Effector CD4-positive, alpha-beta T cell (primary cell): Measurements from ENCODE around the gene RAPGEF4.
A peak's percentile ranks its signal among the peaks of the same experiment; 100 is the strongest.

Source experiments
- DNase-seq: peaks from one replicate; pipeline ENCODE4 v3.0.0-alpha.2; 2020
- total RNA-seq: gene quantifications from one replicate; lab custom pipeline; 2026; lab: John Stamatoyannopoulos, UW

The RAPGEF4 gene
- total RNA-seq = 1.3 reads per million

GRCh38 chr2:172735582-172736423 lies at the start of gene RAPGEF4:
Gene RAPGEF4, plus strand, starts transcription at chr2:172735845. Its CDS starts 139 bp downstream, at chr2:172735984.
- DNase-seq = no peak

- DNase-seq = no peak
Measured at GRCh38 chr2:172693037-172693436, 42.6 kb upstream of the RAPGEF4 start.

GRCh38 chr2:172693529-172694455 lies 41.9 kb upstream of the RAPGEF4 start:
- DNase-seq = no peak

GRCh38 chr2:172697296-172697695 lies 38.3 kb upstream of the RAPGEF4 start:
- no peak for DNase-seq

DNA sequence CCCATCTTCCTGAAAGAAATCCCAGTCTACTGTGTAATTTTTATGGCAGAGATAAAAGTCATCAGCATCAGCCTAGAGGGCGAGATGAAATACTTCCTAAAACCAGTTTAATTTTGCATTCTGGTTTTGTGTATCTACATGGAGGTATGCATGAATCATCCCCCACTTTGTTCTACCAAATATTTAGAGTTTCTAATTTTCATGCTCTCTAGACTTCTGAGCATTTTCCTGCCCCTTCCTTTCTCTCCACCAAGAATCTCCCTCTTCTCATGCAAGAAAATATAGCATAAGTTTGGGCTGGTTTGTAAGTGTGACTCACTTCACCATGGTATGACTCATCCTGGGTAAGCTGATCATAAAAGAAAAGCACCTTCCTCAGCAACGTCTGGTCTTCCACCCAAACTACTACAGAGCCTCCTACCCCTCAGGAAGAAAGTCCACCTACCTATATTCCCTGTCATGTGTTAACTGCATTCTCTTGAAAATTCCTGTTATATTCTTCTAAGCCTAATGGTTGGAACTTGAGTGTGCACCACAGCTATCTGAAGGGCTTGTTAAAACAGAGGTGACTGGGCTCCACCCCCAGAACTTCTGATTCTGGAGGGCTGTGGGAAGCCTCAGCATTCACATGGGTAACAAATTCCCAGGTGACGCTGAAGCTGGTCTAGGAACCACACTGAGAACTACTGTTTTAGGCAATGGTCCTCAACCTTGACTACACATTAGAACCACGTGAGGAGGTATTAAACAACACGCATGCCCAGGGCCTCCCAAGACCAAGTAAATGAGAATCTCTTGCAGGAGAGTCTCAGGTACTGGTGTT lies 37.4 kb upstream of the RAPGEF4 start:
- DNase-seq = no peak

DNA sequence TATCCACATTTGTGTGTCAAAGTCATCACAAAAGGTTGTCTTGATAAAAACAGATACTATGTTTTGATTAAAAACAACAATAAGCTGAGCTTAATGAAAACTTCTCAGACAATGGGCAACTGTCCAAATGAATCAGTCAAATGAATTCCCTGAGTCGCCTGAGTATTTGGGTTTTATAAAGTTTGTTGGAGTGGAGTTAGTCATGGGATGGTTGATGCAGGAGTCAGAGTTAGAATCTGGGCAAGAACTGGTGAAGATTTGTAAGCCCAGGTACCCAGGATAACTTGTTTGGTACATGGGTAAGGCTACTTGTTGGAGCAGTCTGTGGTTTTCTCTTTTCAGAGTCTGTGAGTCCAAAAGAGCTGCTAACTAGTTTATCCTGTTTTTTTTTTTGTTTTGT lies 34.4 kb upstream of the RAPGEF4 start:
- DNase-seq = no peak

DNA sequence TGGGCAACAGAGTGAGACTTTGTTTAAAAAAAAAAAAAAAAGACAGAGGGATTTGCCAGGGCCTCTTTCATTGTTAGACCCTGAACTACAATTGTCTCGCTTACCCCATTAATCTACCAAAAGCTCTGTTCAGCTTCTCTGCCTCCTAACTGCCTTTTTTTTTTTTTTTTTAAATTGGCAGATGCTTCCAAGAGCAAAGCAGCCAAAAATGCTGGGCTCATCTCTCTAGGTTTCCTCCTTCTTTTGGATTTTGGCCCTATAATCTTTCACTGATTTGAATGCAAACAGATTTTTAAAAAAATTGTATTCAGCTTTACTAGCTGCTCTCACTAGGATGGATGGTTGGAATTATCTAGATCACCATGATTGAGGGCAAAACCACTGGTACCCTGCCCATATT lies 33.2 kb upstream of the RAPGEF4 start:
- no peak for DNase-seq

- no peak for DNase-seq
Measured at GRCh38 chr2:172704072-172704936, 31.3 kb upstream of the RAPGEF4 start.

DNA sequence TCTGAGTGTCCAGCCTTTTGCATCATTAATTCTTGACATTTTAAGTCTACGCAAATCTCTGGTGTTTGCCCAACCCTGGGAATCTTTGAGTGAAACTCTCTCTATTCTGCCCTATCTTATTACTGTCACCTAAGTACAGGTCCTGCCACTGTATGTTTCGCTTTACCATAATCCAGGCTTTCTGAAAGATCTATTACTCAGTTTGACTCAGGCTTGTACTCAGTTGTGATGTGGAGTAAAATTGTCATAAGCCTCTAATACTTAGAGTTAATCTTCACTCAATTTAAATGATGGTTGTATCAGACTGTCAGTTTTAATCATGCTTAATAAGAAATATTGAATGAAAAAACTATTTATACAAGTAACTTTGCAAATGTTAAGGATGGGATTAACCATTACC lies 30.3 kb upstream of the RAPGEF4 start:
- no peak for DNase-seq

- no peak for DNase-seq
Measured at GRCh38 chr2:172708247-172708646, 27.4 kb upstream of the RAPGEF4 start.

GRCh38 chr2:172709566-172710291 lies 25.9 kb upstream of the RAPGEF4 start:
- DNase-seq = no peak

- DNase-seq = peak; percentile 19
Measured at GRCh38 chr2:172710584-172711047, 25.0 kb upstream of the RAPGEF4 start.

GRCh38 chr2:172711110-172711509 lies 24.5 kb upstream of the RAPGEF4 start:
- no peak for DNase-seq

- no peak for DNase-seq
Measured at GRCh38 chr2:172712251-172712650, 23.4 kb upstream of the RAPGEF4 start.

DNA sequence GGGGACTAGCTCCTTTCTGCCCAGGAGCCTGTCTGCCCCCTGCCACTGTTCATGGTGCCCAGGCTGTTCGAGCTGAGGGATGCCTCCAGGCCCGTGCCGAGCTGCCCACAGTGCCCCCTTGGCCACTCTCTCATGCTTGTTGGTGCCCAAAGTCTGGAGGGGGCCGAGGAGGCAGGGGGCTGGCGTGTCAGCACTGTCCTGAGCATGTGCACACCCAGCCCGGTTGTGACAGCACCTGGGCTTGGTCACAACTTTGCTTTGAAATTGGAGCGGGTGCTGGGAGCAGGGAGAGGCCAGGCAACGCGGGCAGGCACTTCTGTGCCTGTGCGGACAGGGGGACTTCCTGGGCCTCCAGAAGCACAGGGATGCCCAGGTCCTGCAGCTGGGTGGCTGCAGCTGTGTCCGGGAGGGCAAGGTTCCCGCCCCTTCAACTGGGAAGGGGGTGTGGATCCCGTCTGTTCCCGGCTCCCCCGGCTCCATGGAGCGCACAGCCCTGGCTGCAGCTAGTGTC lies 22.2 kb upstream of the RAPGEF4 start:
- no peak for DNase-seq

DNA sequence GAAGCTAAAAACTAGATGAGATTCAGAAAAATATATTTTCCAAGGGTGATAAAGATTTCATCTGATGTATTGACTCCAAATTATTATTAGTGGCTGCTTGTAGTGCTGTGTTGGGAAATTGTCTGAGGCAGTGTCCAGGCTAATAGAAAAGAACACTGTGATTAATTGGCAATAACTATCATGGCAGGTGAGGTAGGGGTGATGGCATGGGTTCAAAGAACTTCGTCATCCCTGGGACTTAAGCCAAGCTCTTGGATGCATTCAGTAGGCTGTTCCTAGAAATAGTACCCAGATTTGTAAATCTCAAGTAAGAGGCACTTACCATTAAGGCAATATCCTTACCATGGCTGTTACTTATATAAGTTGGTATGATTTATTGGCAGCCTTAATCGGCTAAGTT lies 13.2 kb upstream of the RAPGEF4 start:
- no peak for DNase-seq

- no peak for DNase-seq
Measured at GRCh38 chr2:172723286-172723685, 12.4 kb upstream of the RAPGEF4 start.

DNA sequence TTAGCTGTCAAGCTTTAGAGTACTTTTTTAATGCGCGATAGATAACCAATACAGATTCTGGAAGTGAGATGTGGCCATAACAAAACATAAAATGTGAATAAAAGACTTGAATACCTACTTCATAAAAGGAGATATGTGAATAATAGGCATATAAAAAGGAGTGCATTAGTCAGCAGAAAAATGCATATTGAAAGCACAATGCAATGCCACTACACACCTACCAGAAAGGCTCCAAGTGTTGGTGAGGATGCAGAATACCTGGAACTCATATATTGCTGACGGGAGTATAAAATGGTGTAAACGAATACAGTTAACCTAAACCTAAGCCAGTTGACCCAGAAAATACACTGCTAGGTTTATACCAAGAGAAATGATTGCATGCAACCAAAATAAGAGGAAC lies 10.9 kb upstream of the RAPGEF4 start:
- no peak for DNase-seq

DNA sequence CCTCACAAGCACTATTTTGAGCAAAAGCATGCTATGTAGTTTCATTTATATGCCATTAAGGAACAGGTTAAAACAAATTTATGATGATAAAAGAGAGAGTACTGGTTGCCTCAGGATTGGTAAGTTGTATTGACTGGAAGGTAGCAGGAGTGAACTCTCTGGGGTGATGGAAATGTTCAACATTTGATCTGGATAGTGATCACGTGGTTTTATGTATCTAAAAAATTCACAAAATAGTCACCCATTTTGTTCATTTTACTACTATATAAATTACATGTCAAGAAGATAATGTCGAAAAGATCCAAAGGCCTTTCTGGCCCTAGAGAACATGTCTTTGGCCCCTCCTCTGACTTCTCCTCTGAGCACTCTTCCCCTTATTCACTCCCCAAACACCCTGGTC lies 10.4 kb upstream of the RAPGEF4 start:
- no peak for DNase-seq

DNA sequence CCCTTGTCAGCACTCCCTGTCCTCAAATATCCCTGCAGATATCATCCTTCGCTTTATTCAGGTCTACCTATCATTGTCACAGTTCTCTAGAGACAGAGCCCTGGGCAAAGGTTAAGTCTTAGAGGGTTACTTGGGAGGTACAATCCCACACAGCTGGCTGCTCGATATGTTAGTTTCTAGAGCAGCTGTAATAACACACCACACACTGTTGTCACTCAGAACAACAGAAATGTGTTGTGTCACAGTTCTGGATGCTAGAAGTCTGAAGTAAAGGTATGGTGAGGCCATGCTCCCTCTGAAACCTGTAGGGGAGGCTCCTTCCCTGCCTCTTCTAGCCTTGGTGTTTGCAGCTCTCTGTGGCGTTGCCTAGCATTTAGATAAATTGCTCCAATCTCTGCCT lies 9.9 kb upstream of the RAPGEF4 start:
- DNase-seq = no peak
